ENCODE measurements around the gene ERMARD.

Gene ERMARD

DNA sequence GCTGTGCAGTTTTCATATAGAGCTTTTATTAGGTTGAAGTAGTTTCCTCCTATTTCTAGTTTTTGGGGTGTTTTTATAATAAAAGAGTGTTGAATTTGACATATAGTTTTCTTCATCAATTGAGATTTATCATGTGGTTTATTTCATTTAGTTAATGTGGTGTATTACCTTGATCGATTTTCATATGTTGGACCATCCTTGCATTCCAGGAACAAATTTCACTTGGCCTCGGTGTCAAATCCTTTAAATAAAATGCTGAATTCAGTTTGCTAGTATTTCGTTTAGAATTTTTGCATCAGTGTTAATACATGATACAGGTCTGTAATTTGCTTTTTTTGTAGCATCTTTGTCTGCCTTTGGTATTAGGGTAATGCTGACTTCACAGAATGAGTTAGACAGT lies 6.0 kb upstream of the ERMARD start:
- no peak overlapping the region for H3K9ac ChIP-seq (ENCODE audit: low read length)
- H2AFZ ChIP-seq (ENCODE audit: low read length): no peak overlapping the region
- H3K79me2 ChIP-seq (ENCODE audit: low read length): peaks cover 1% of the 10 kb centered on the region
- TF ChIP-seq EZH2phosphoT487 (IDR thresholded peaks at IDR 0.05; ENCODE audit: low read length) (no peak), EZH2 (optimal IDR thresholded peaks at IDR 0.05; ENCODE audit: low read depth, low read length) (no peak)
- TF ChIP-seq, protein P1, sequence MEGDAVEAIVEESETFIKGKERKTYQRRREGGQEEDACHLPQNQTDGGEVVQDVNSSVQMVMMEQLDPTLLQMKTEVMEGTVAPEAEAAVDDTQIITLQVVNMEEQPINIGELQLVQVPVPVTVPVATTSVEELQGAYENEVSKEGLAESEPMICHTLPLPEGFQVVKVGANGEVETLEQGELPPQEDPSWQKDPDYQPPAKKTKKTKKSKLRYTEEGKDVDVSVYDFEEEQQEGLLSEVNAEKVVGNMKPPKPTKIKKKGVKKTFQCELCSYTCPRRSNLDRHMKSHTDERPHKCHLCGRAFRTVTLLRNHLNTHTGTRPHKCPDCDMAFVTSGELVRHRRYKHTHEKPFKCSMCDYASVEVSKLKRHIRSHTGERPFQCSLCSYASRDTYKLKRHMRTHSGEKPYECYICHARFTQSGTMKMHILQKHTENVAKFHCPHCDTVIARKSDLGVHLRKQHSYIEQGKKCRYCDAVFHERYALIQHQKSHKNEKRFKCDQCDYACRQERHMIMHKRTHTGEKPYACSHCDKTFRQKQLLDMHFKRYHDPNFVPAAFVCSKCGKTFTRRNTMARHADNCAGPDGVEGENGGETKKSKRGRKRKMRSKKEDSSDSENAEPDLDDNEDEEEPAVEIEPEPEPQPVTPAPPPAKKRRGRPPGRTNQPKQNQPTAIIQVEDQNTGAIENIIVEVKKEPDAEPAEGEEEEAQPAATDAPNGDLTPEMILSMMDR (IDR thresholded peaks at IDR 0.05; ENCODE audit: low read length): no peak
- H3K4me3 ChIP-seq (ENCODE audit: low read length): no peak overlapping the region
- H3K27me3 ChIP-seq (replicated peaks; ENCODE audit: insufficient read depth, low read length): no peaks in the 10 kb centered on the region
- H3K9me3 ChIP-seq (replicated peaks; ENCODE audit: insufficient read depth, low read length): no peaks in the 10 kb centered on the region
- no peaks in the 10 kb centered on the region for H3K36me3 ChIP-seq (replicated peaks; ENCODE audit: insufficient read depth, low read length)
- no peaks in the 10 kb centered on the region for H3K4me1 ChIP-seq (ENCODE audit: low read length)
- no peak overlapping the region for H3K4me2 ChIP-seq (ENCODE audit: low read depth, low read length)
- no peaks in the 10 kb centered on the region for H3K9me2 ChIP-seq (replicated peaks; ENCODE audit: insufficient read depth, low read length)
- no peak overlapping the region for H3K27ac ChIP-seq (ENCODE audit: low read length)
- H4K20me1 ChIP-seq (ENCODE audit: insufficient read depth, low read length): no peaks in the 10 kb centered on the region
- DNase-seq: no peak
- no peaks in the 10 kb centered on the region for H3F3A ChIP-seq (ENCODE audit: insufficient read depth, low read length)

DNA sequence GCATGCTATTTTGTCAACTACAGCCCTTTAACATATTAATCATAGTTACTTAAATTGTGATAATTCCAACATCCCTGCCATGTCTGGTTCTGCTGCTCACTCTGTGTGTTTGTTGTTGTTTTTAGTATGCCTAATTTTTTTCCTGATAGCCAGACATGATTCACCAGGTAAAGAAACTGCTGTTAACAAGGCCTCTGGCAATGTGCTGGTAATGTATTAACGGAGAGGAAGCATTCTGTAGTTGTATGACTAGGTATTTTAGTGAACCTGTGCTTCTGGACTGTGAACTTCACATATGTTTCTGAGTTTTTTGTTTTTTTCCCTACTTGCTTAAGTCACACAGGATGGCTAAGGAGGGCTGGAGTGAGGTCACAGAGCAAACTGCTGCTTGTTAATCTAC lies 4.9 kb upstream of the ERMARD start:
- Histone ChIP-seq H3K4me3 (ENCODE audit: low read length) (no peak overlapping the region), H3K79me2 (ENCODE audit: low read length) (peaks cover 10% of the 10 kb centered on the region), H2AFZ (ENCODE audit: low read length) (no peak overlapping the region), H3K9me2 (replicated peaks; ENCODE audit: insufficient read depth, low read length) (no peaks in the 10 kb centered on the region), H3K36me3 (replicated peaks; ENCODE audit: insufficient read depth, low read length) (no peaks in the 10 kb centered on the region), H3F3A (ENCODE audit: insufficient read depth, low read length) (no peaks in the 10 kb centered on the region), H4K20me1 (ENCODE audit: insufficient read depth, low read length) (no peaks in the 10 kb centered on the region), H3K27me3 (replicated peaks; ENCODE audit: insufficient read depth, low read length) (no peaks in the 10 kb centered on the region), H3K4me2 (ENCODE audit: low read depth, low read length) (no peak overlapping the region), H3K9ac (ENCODE audit: low read length) (no peak overlapping the region), H3K27ac (ENCODE audit: low read length) (no peak overlapping the region), H3K9me3 (replicated peaks; ENCODE audit: insufficient read depth, low read length) (no peaks in the 10 kb centered on the region), H3K4me1 (ENCODE audit: low read length) (no peaks in the 10 kb centered on the region)
- no peak for DNase-seq
- TF ChIP-seq EZH2phosphoT487 (IDR thresholded peaks at IDR 0.05; ENCODE audit: low read length) (no peak), EZH2 (optimal IDR thresholded peaks at IDR 0.05; ENCODE audit: low read depth, low read length) (no peak)
- TF ChIP-seq, protein P1 (IDR thresholded peaks at IDR 0.05; ENCODE audit: low read length): no peak

DNA sequence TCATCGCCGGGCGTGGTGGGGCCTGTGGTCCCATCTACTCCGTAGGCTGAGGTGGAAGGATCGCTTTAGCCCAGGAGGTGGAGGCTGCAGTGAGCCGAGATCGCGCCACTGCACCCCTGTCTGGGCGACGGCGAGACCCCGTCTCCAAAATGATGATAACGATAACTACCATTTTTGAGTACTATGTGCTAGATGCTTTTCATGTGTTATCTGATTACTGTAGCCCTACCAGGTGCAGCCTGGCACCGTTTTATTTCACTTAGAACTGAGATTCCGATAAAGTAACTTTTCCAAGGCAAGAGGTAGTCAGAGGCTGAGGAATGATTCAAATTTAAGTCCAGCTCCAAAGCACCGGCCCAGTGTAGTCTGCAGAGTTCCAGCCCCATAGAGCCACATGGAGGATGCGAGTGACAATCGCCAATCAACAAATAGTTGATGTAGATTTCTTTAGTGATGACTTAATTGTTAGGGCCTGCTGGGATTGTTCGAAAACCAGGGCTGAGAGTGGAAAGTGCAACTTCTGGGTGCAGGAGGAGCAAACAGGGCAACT lies 727 bp downstream of the ERMARD start:
- no peaks in the 10 kb centered on the region for H3F3A ChIP-seq (ENCODE audit: insufficient read depth, low read length)
- H3K4me3 ChIP-seq (ENCODE audit: low read length): peak overlapping the region; percentile 80
- no peaks in the 10 kb centered on the region for H3K36me3 ChIP-seq (replicated peaks; ENCODE audit: insufficient read depth, low read length)
- DNase-seq: no peak
- H3K4me1 ChIP-seq (ENCODE audit: low read length): no peaks in the 10 kb centered on the region
- H3K9me2 ChIP-seq (replicated peaks; ENCODE audit: insufficient read depth, low read length): no peaks in the 10 kb centered on the region
- H3K9me3 ChIP-seq (replicated peaks; ENCODE audit: insufficient read depth, low read length): no peaks in the 10 kb centered on the region
- H4K20me1 ChIP-seq (ENCODE audit: insufficient read depth, low read length): no peaks in the 10 kb centered on the region
- H3K27me3 ChIP-seq (replicated peaks; ENCODE audit: insufficient read depth, low read length): no peaks in the 10 kb centered on the region
- peak overlapping the region; percentile 80 for H3K27ac ChIP-seq (ENCODE audit: low read length)
- peak overlapping the region; percentile 68 for H3K4me2 ChIP-seq (ENCODE audit: low read depth, low read length)
- peak overlapping the region; percentile 61 for H2AFZ ChIP-seq (ENCODE audit: low read length)
- H3K9ac ChIP-seq (ENCODE audit: low read length): peak overlapping the region; percentile 93
- TF ChIP-seq EZH2phosphoT487 (IDR thresholded peaks at IDR 0.05; ENCODE audit: low read length): no peak
- TF ChIP-seq EZH2 (optimal IDR thresholded peaks at IDR 0.05; ENCODE audit: low read depth, low read length): no peak
- TF ChIP-seq, protein P1 (IDR thresholded peaks at IDR 0.05; ENCODE audit: low read length): no peak
- H3K79me2 ChIP-seq (ENCODE audit: low read length): peaks cover 10% of the 10 kb centered on the region

Data from MM.1S (cell line).